Measurements from ENCODE around the gene TRIM45. TPM values are rescaled to one million over a fixed set of nuclear protein-coding genes. Genes with fewer than 3 reads are reported as not detected.

TRIM45 gene
- total RNA-seq, 3 donors from 2014 or later (not counting 1 experiment from before 2014, with no cell fraction given): 0.33 to 1.2 (median 0.77) TPM

GRCh38 chr1:117094841-117095604 is 26.5 kb downstream of the TRIM45 start:
- no peak overlapping the region for H3K27ac Mint-ChIP-seq

GRCh38 chr1:117093870-117094621 is 27.5 kb downstream of the TRIM45 start:
- intact Hi-C loops (cut with micrococcal nuclease): no loop called here
- H3K9me3 ChIP-seq (ENCODE audit: control insufficient read depth, insufficient read depth, low read length): no peaks in the 10 kb centered on the region
- Mint-ChIP-seq H3K9me3 (no peaks in the 10 kb centered on the region), H3K27me3 (ENCODE audit: low read depth in 2 of 2) (no peaks in the 10 kb centered on the region), H3K27ac (peak overlapping the region in 1 of 2 donors; percentile 18), H3K36me3 (peaks cover 10% of the 10 kb centered on the region), H3K4me3 (no peak overlapping the region), H3K4me1 (peaks cover 6% of the 10 kb centered on the region in 2 donors)
- peaks cover 36% of the 10 kb centered on the region for H3K36me3 ChIP-seq (ENCODE audit: control insufficient read depth, insufficient read depth, low read length)
- ATAC-seq (peak; percentile 71 to 99 (median 94)), DNase-seq (peak in 1 of 2 donors; percentile 52)
- H3K4me1 ChIP-seq (ENCODE audit: control insufficient read depth, insufficient read depth, low read length): no peaks in the 10 kb centered on the region
- no peak overlapping the region for H3K27ac ChIP-seq (ENCODE audit: low read length)
- no peaks in the 10 kb centered on the region for H3K27me3 ChIP-seq (ENCODE audit: control insufficient read depth, insufficient read depth, low read length)
- TF ChIP-seq CTCF (IDR thresholded peaks at IDR 0.05): peak; percentile 14
- H3K4me3 ChIP-seq (ENCODE audit: low read length): no peak overlapping the region
- WGBS (ENCODE audit: insufficient coverage): 98% methylated on average over 6 of the region's 6 CpGs

More at GRCh38 chr1:117094841-117095604, 26.5 kb downstream of the TRIM45 start:
- Histone ChIP-seq H3K27ac (ENCODE audit: low read length) (no peak overlapping the region), H3K4me1 (ENCODE audit: control insufficient read depth, insufficient read depth, low read length) (no peaks in the 10 kb centered on the region), H3K4me3 (ENCODE audit: low read length) (no peak overlapping the region), H3K27me3 (ENCODE audit: control insufficient read depth, insufficient read depth, low read length) (no peaks in the 10 kb centered on the region), H3K36me3 (ENCODE audit: control insufficient read depth, insufficient read depth, low read length) (peaks cover 40% of the 10 kb centered on the region), H3K9me3 (ENCODE audit: control insufficient read depth, insufficient read depth, low read length) (no peaks in the 10 kb centered on the region)
- Mint-ChIP-seq H3K27me3 (ENCODE audit: low read depth in 2 of 2) (no peaks in the 10 kb centered on the region), H3K4me1 (peaks cover 6% of the 10 kb centered on the region in 2 donors), H3K36me3 (peaks cover 10% of the 10 kb centered on the region), H3K4me3 (no peak overlapping the region), H3K9me3 (no peaks in the 10 kb centered on the region)
- no peak for DNase-seq
- 96% methylated on average over 7 of the region's 7 CpGs for WGBS (ENCODE audit: insufficient coverage)
- no peak for ATAC-seq
- intact Hi-C loops (cut with micrococcal nuclease): no loop called here
- TF ChIP-seq CTCF (IDR thresholded peaks at IDR 0.05): no peak

GRCh38 chr1:117093091-117093534 is 28.4 kb downstream of the TRIM45 start:
- H3K4me1 ChIP-seq (ENCODE audit: control insufficient read depth, insufficient read depth, low read length): no peaks in the 10 kb centered on the region
- 93% methylated on average over 7 of the region's 7 CpGs for WGBS (ENCODE audit: insufficient coverage)
- no peak overlapping the region for H3K4me3 ChIP-seq (ENCODE audit: low read length)
- H3K4me3 Mint-ChIP-seq: no peak overlapping the region
- H3K27me3 ChIP-seq (ENCODE audit: control insufficient read depth, insufficient read depth, low read length): no peaks in the 10 kb centered on the region
- H3K36me3 Mint-ChIP-seq: peaks cover 10% of the 10 kb centered on the region
- H3K36me3 ChIP-seq (ENCODE audit: control insufficient read depth, insufficient read depth, low read length): peaks cover 33% of the 10 kb centered on the region
- no peaks in the 10 kb centered on the region for H3K27me3 Mint-ChIP-seq (ENCODE audit: low read depth in 2 of 2)
- H3K27ac Mint-ChIP-seq: no peak overlapping the region
- no peak for TF ChIP-seq CTCF (IDR thresholded peaks at IDR 0.05)
- DNase-seq (no peak), ATAC-seq (no peak)
- H3K27ac ChIP-seq (ENCODE audit: low read length): no peak overlapping the region
- no peaks in the 10 kb centered on the region for H3K9me3 ChIP-seq (ENCODE audit: control insufficient read depth, insufficient read depth, low read length)
- H3K4me1 Mint-ChIP-seq: peaks cover 6% of the 10 kb centered on the region in 2 donors
- no peaks in the 10 kb centered on the region for H3K9me3 Mint-ChIP-seq
- intact Hi-C loops (cut with micrococcal nuclease): no loop called here

Measured in natural killer cell (primary cell).